HCT116 (cell line): Measurements from ENCODE around the gene EIF4E1B. TPM values are rescaled to one million over a fixed set of nuclear protein-coding genes. Genes with fewer than 3 reads are reported as not detected.

Experiments
- ATAC-seq: fragments of 200-7000 bp; cut with Tn5 transposase; 2 replicates; pipeline ENCODE4 v1.9.1; 2020; ENCODE audit warnings: mild to moderate bottlenecking, moderate library complexity
- BruUV-seq: library from RNA; stranded (reverse); fragments of 400-500 nt; replicated peaks from 2 replicates; lab custom pipeline; 2021; lab: Mats Ljungman, UMichigan
- CTCF ChIA-PET: fragments of 300-600 bp; sonication (Branson Sonifier 250); formaldehyde crosslinking; loops from one replicate; lab custom pipeline; 2021; ENCODE audit warnings: antibody characterized with exemption; lab: Charles Lee
- POLR2A ChIA-PET: fragments of 300-600, 350-600 bp; sonication (Branson Sonifier 250); formaldehyde crosslinking; loops from one replicate; lab custom pipeline; 2021; ENCODE audit warnings: antibody characterized with exemption; lab: Charles Lee
- RAD21 ChIA-PET, 2 experiments: fragments of 300-600 bp; sonication (Branson Sonifier 250); formaldehyde crosslinking; loops; one replicate each; lab custom pipeline; 2023; ENCODE audit warnings: low total read pairs in 2 of 2; ENCODE audit not compliant: uncharacterized antibody in 2 of 2, unreplicated experiment in 2 of 2, low non-redundant PET in 1 of 2; lab: Charles Lee
- DNase-seq: peaks from one replicate; pipeline ENCODE4 v3.0.0-alpha.2; 2010; ENCODE audit warnings: low read depth, low spot score
- H2AFZ ChIP-seq: fragments of 200-600 bp; shearing (Covaris generic), sonication (generic); 2 replicates; pipeline ENCODE4 v1.6.1; 2017; ENCODE audit warnings: low read depth, mixed run types, mixed read lengths, antibody characterized with exemption, low read length; ENCODE audit not compliant: poor library complexity, severe bottlenecking
- H3K27ac ChIP-seq: 2 replicates; pipeline ENCODE4 v1.5.1; 2012; ENCODE audit warnings: low read depth, low read length
- H3K27me3 ChIP-seq: fragments of 200-600 bp; sonication (generic); 2 replicates; pipeline ENCODE4 v1.6.1; 2016; ENCODE audit warnings: mixed run types, low read length, mixed read lengths; ENCODE audit not compliant: insufficient read depth
- H3K36me3 ChIP-seq, 2 experiments: fragments of 200-500 bp in 1 of 2; fragments of 200-600 bp in 1 of 2; sonication (Bioruptor generic) in 1 of 2; sonication (generic) in 1 of 2; 2 replicates each; pipeline versions ENCODE4 v1.5.1 to v1.6.1; 2014 to 2016; ENCODE audit warnings: low read length in 2 of 2, inconsistent platforms in 1 of 2, mixed read lengths in 1 of 2, mixed run types in 1 of 2; ENCODE audit not compliant: insufficient read depth in 2 of 2, control insufficient read depth in 1 of 2
- H3K4me1 ChIP-seq, 2 experiments: fragments of 200-600 bp in 1 of 2; sonication (generic) in 1 of 2; 2 replicates each; pipeline versions ENCODE4 v1.5.1 to v1.6.1; 2012 to 2017; ENCODE audit warnings: low read length in 2 of 2, inconsistent platforms in 1 of 2, mild to moderate bottlenecking in 1 of 2, mixed read lengths in 1 of 2, mixed run types in 1 of 2, moderate library complexity in 1 of 2; ENCODE audit not compliant: insufficient read depth in 2 of 2, control insufficient read depth in 1 of 2
- H3K4me2 ChIP-seq: fragments of 200-600 bp; sonication (generic); 2 replicates; pipeline ENCODE4 v1.6.1; 2017; ENCODE audit warnings: mixed run types, low read length, mixed read lengths
- H3K4me3 ChIP-seq, 2 experiments: fragments of 200-600 bp in 1 of 2; sonication (generic) in 1 of 2; replicated peaks in 1 of 2; 2 replicates each; pipeline ENCODE4 v1.5.1; 2011 to 2016; ENCODE audit warnings: low read length in 2 of 2, control low read depth in 1 of 2, low read depth in 1 of 2, mild to moderate bottlenecking in 1 of 2, mixed read lengths in 1 of 2, mixed run types in 1 of 2
- H3K79me2 ChIP-seq: fragments of 200-600 bp; sonication (generic); 2 replicates; pipeline ENCODE4 v1.6.1; 2017; ENCODE audit warnings: mild to moderate bottlenecking, mixed run types, low read length, moderate library complexity, mixed read lengths; ENCODE audit not compliant: insufficient read depth
- H3K9ac ChIP-seq: fragments of 200-600 bp; sonication (generic); 2 replicates; pipeline ENCODE4 v1.6.1; 2016; ENCODE audit warnings: low read length, mixed read lengths
- H3K9me2 ChIP-seq: fragments of 200-600 bp; sonication (generic), shearing (Covaris generic); 2 replicates; pipeline ENCODE4 v1.6.1; 2017; ENCODE audit warnings: mixed run types, mild to moderate bottlenecking, moderate library complexity; ENCODE audit not compliant: insufficient read depth
- H3K9me3 ChIP-seq, 2 experiments: fragments of 200-500 bp in 1 of 2; fragments of 200-600 bp in 1 of 2; sonication (Bioruptor generic) in 1 of 2; sonication (generic) in 1 of 2; 2 replicates each; pipeline ENCODE4 v1.6.1; 2014 to 2017; ENCODE audit warnings: low read length in 2 of 2, mixed read lengths in 2 of 2, inconsistent platforms in 1 of 2, low read depth in 1 of 2, mild to moderate bottlenecking in 1 of 2, mixed run types in 1 of 2, moderate library complexity in 1 of 2; ENCODE audit not compliant: control insufficient read depth in 1 of 2, insufficient read depth in 1 of 2
- H4K20me1 ChIP-seq: fragments of 200-600 bp; sonication (generic), shearing (Covaris generic); 2 replicates; pipeline ENCODE4 v1.6.1; 2017; ENCODE audit warnings: mixed run types, mild to moderate bottlenecking, moderate library complexity; ENCODE audit not compliant: insufficient read depth
- REST ChIP-seq: IDR thresholded peaks from 2 replicates; pipeline ENCODE4 v1.6.1; 2012; ENCODE audit warnings: low read depth
- TCF7L2 ChIP-seq: IDR thresholded peaks from 2 replicates; pipeline ENCODE4 v1.7.0; 2011; ENCODE audit warnings: borderline replicate concordance, inconsistent platforms; ENCODE audit not compliant: insufficient read depth, insufficient read length; ENCODE audit errors: extremely low read depth
- ZNF274 ChIP-seq: fragments of 200-500 bp; sonication (Bioruptor generic); IDR thresholded peaks from 2 replicates; pipeline ENCODE4 v1.6.1; 2014; ENCODE audit warnings: mild to moderate bottlenecking, low read depth, low read length, inconsistent platforms
- intact Hi-C: fragments of 100-400 bp; cut with micrococcal nuclease; formaldehyde crosslinking; loops from 2 replicates; pipeline ENCODE4 v1.10.0; 2022
- total RNA-seq: library from RNA; stranded (reverse); gene quantifications from one replicate; pipeline ENCODE4 v1.2.1, GENCODE V29; 2021; ENCODE audit not compliant: unreplicated experiment
- TF ChIP-seq, protein P1 (sequence below): IDR thresholded peaks from 2 replicates; pipeline ENCODE4 v1.6.1; 2012

The EIF4E1B gene
- total RNA-seq, 1 experiment from 2014 or later = 0.07 TPM

- Histone ChIP-seq H3K4me1 (no peaks in the 10 kb centered on the region; a peak in 1 of 4 replicates), H3K9me2 (no peaks in the 10 kb centered on the region), H3K79me2 (no peaks in the 10 kb centered on the region), H3K4me2 (no peak overlapping the region), H3K36me3 (no peaks in the 10 kb centered on the region), H3K27ac (no peak overlapping the region), H3K4me3 (no peak overlapping the region), H4K20me1 (no peaks in the 10 kb centered on the region), H3K9me3 (no peaks in the 10 kb centered on the region), H3K9ac (no peak overlapping the region), H2AFZ (no peak overlapping the region), H3K27me3 (no peaks in the 10 kb centered on the region)
- ATAC-seq (no peak), DNase-seq (no peak)
- RAD21 ChIA-PET = no interaction called here
- POLR2A ChIA-PET = interaction anchor here (0.6 kb wide), 1 partner anchor 241 kb away, joined by 3 read pairs; no protein-coding TSS in a partner anchor
- no TSS peak for BruUV-seq
- TF ChIP-seq TCF7L2 (no peak), REST (no peak), ZNF274 (no peak)
- TF ChIP-seq, protein P1, sequence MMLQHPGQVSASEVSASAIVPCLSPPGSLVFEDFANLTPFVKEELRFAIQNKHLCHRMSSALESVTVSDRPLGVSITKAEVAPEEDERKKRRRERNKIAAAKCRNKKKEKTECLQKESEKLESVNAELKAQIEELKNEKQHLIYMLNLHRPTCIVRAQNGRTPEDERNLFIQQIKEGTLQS = no peak
- intact Hi-C loops = loop anchor here (10.0 kb wide), 1 partner anchor 646 kb away; the partner anchor contains the start of genes PRELID1 and RAB24
- CTCF ChIA-PET = interaction anchor here (0.9 to 3.2 kb wide), 7 partner anchors 9 to 455 kb away, joined by 3 to 16 read pairs (median 5); partner anchors contain the start of gene FGFR4
These were observed 28.5 kb downstream of the EIF4E1B start for GRCh38 chr5:176658817-176659511.
